ENCODE data around the gene GALP.

GRCh38 chr19:56131651-56132050, 44.2 kb upstream of the GALP start:
- TF ChIP-seq CTCF (IDR thresholded peaks at IDR 0.05; ENCODE audit: low read depth, low read length, poor library complexity, severe bottlenecking) (no peak), EZH2phosphoT487 (IDR thresholded peaks at IDR 0.05; ENCODE audit: borderline replicate concordance, low read length) (no peak)
